KMS-11 (cell line): ENCODE data around the gene STIMATE.

Experiments used
- H2AFZ ChIP-seq: fragments of 200-600 bp; sonication (generic); 2 replicates; pipeline ENCODE4 v1.6.1; 2016; ENCODE audit warnings: antibody characterized with exemption, mixed run types, low read depth
- H3K27ac ChIP-seq: fragments of 200-600 bp; sonication (generic); 2 replicates; pipeline ENCODE4 v1.6.1; 2016; ENCODE audit warnings: mild to moderate bottlenecking, mixed run types
- H3K27me3 ChIP-seq: fragments of 200-600 bp; sonication (generic); 2 replicates; pipeline ENCODE4 v1.6.1; 2017; ENCODE audit warnings: mild to moderate bottlenecking, low read depth, mixed run types, moderate library complexity; ENCODE audit not compliant: insufficient read depth
- H3K36me3 ChIP-seq: fragments of 200-600 bp; sonication (generic); 2 replicates; pipeline ENCODE4 v1.6.1; 2017; ENCODE audit warnings: mild to moderate bottlenecking, mixed run types; ENCODE audit not compliant: insufficient read depth
- H3K4me1 ChIP-seq: fragments of 200-600 bp; sonication (generic); 2 replicates; pipeline ENCODE4 v1.6.1; 2016; ENCODE audit warnings: mild to moderate bottlenecking, low read depth, mixed run types; ENCODE audit not compliant: poor library complexity, severe bottlenecking
- H3K4me2 ChIP-seq: fragments of 200-600 bp; sonication (generic); 2 replicates; pipeline ENCODE4 v1.7.0; 2016; ENCODE audit warnings: mild to moderate bottlenecking, mixed run types
- H3K4me3 ChIP-seq: fragments of 200-600 bp; sonication (generic); IDR thresholded peaks from 2 replicates; pipeline ENCODE4 v1.6.1; 2017; ENCODE audit warnings: low read depth, low read length, mixed read lengths; ENCODE audit not compliant: insufficient read depth
- H3K79me2 ChIP-seq: fragments of 200-600 bp; sonication (generic); 2 replicates; pipeline ENCODE4 v1.6.1; 2016; ENCODE audit warnings: low read depth, mixed run types; ENCODE audit not compliant: insufficient read depth
- H3K9ac ChIP-seq: fragments of 200-600 bp; sonication (generic); 2 replicates; pipeline ENCODE4 v1.6.1; 2016; ENCODE audit warnings: mild to moderate bottlenecking, mixed run types
- H4K20me1 ChIP-seq: fragments of 200-600 bp; sonication (generic); 2 replicates; pipeline ENCODE4 v1.6.1; 2016; ENCODE audit warnings: mild to moderate bottlenecking, mixed run types; ENCODE audit not compliant: insufficient read depth
- CTCF ChIP-seq: fragments of 200-600 bp; sonication (generic); conservative IDR thresholded peaks from 2 replicates; pipeline ENCODE4 v1.6.1; 2017; ENCODE audit warnings: low read depth, mild to moderate bottlenecking, antibody characterized with exemption, low read length, moderate library complexity, mixed read lengths

Gene STIMATE

DNA sequence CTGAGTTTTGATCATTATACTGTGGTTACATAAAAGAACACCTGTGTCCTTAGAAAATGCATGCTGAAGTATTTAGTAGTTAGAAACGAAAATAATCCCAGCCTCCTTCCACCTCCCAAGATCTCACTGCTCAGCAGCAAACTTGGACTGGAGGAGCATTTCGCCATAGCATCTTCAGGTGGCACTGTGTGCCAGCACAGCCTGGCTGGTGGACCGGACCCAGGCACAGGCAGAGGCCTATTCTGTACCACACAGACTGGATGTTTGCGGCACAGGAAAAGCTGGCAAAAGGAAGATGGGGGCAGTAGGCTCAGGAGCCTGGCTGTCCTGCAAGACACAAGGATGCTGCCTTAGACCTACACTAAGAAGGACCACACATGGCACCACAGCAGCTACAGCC lies 10.2 kb downstream of the STIMATE start:
- Histone ChIP-seq H2AFZ (no peak overlapping the region), H3K27ac (no peak overlapping the region), H3K9ac (no peak overlapping the region), H3K79me2 (no peaks in the 10 kb centered on the region), H3K36me3 (no peaks in the 10 kb centered on the region), H3K4me3 (no peak overlapping the region), H4K20me1 (no peaks in the 10 kb centered on the region), H3K4me1 (no peaks in the 10 kb centered on the region), H3K27me3 (no peaks in the 10 kb centered on the region), H3K4me2 (no peak overlapping the region)
- TF ChIP-seq CTCF: no peak

DNA sequence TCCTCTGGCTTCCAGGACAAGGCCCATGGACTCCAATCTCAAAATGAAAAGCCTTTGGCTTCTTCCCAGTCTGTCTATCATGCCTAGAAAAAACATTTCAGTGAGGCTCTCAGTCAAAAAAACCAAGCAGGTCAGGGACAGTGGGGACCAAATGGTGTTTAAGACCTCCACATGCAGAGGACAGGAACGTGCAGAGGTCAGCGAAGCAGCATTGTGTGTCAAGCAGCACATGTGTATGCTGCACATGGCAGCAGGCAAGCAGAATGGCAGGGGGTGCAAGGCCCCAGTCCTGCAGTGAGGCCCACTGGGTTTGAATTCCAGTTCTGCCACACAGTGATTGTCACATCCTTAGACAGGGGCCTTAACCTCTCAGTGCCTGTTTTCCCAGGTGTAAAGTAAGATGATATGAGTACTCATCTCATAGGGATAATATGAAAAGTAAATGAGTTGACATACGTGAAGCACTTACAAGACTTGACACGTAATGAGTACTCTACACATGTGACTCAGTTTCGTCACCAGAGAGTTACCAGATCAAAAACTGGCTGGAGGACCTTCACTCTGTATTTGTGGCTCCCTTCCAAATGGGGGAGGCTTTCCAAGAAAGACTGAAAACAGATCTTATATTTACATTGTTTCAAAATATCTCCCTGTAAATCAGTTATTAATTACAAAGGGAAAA lies 11.2 kb downstream of the STIMATE start:
- no peaks in the 10 kb centered on the region for H3K4me1 ChIP-seq

GRCh38 chr3:52882377-52882776 lies 15.0 kb downstream of the STIMATE start:
- no peak overlapping the region for H2AFZ ChIP-seq
- H3K79me2 ChIP-seq: no peaks in the 10 kb centered on the region
- TF ChIP-seq CTCF: no peak
- H3K27ac ChIP-seq: no peak overlapping the region
- H3K4me2 ChIP-seq: no peak overlapping the region
- no peaks in the 10 kb centered on the region for H3K4me1 ChIP-seq
- H3K36me3 ChIP-seq: no peaks in the 10 kb centered on the region
- H3K27me3 ChIP-seq: no peaks in the 10 kb centered on the region
- H3K4me3 ChIP-seq: no peak overlapping the region
- no peak overlapping the region for H3K9ac ChIP-seq
- no peaks in the 10 kb centered on the region for H4K20me1 ChIP-seq

More for the DNA sequence above, 11.2 kb downstream of the STIMATE start:
- Histone ChIP-seq H4K20me1 (no peaks in the 10 kb centered on the region), H3K9ac (no peak overlapping the region), H3K36me3 (no peaks in the 10 kb centered on the region), H3K4me3 (no peak overlapping the region), H3K4me2 (no peak overlapping the region), H3K27me3 (no peaks in the 10 kb centered on the region), H3K79me2 (no peaks in the 10 kb centered on the region), H2AFZ (no peak overlapping the region), H3K27ac (no peak overlapping the region)
- no peak for TF ChIP-seq CTCF

DNA sequence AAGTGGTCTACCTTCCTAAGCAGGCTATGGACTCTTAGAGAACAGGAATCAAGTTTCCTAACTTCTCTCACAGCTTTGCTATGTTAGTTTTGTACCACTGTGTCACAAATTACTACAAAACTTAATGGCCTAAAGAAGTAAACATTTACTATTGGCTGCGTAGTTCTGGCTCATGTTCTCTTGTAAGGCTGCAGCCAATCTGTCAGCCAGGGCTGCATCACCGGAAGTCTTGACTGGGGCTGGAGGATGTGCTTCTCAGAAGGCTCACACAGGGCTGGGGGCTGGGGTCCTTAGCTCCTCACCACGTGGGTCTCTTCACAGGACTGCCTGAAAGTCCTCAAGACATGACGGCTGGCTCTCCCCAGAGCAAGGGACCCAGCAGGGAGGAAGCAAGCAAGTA lies 15.5 kb downstream of the STIMATE start:
- Histone ChIP-seq H3K27ac (no peak overlapping the region), H3K27me3 (no peaks in the 10 kb centered on the region), H3K79me2 (no peaks in the 10 kb centered on the region), H2AFZ (no peak overlapping the region), H3K9ac (no peak overlapping the region), H3K4me1 (no peaks in the 10 kb centered on the region), H3K36me3 (no peaks in the 10 kb centered on the region), H4K20me1 (no peaks in the 10 kb centered on the region), H3K4me2 (no peak overlapping the region), H3K4me3 (no peak overlapping the region)
- no peak for TF ChIP-seq CTCF
